CD8-positive, alpha-beta memory T cell (primary cell): Measurements from ENCODE around the gene ZDHHC4. TPM values are rescaled to one million over a fixed set of nuclear protein-coding genes. Genes with fewer than 3 reads are reported as not detected.
A peak's percentile ranks its signal among the peaks of the same experiment; 100 is the strongest.

ENCODE experiments used
- CTCF ChIA-PET: fragments of 350-600 bp; sonication (Branson Sonifier 250); formaldehyde crosslinking; loops from one replicate; lab custom pipeline; 2021; ENCODE audit warnings: antibody characterized with exemption; lab: Charles Lee
- POLR2A ChIA-PET: fragments of 350-600 bp; sonication (Branson Sonifier 250); formaldehyde crosslinking; loops from one replicate; lab custom pipeline; 2021; ENCODE audit warnings: antibody characterized with exemption; lab: Charles Lee
- DNase-seq, 5 donors: peaks; one replicate each; pipeline versions ENCODE4 v3.0.0 to v3.0.0-alpha.2; 2020 to 2022; ENCODE audit warnings: mixed read lengths in 1 of 5
- H3K27ac ChIP-seq: one replicate; pipeline ENCODE4 v1.7.0; 2013; ENCODE audit warnings: low read depth, mild to moderate bottlenecking, low read length, moderate library complexity
- H3K27me3 ChIP-seq: 2 replicates; pipeline ENCODE4 v1.7.0; 2013; ENCODE audit warnings: low read length, mild to moderate bottlenecking; ENCODE audit not compliant: insufficient read depth, poor library complexity, severe bottlenecking
- H3K36me3 ChIP-seq: 2 replicates; pipeline ENCODE4 v1.7.0; 2013; ENCODE audit warnings: mild to moderate bottlenecking, low read length, moderate library complexity; ENCODE audit not compliant: insufficient read depth
- H3K4me1 ChIP-seq: 2 replicates; pipeline ENCODE4 v1.7.0; 2013; ENCODE audit warnings: mild to moderate bottlenecking, low read length, moderate library complexity; ENCODE audit not compliant: insufficient read depth
- H3K4me3 ChIP-seq: 2 replicates; pipeline ENCODE4 v1.7.0; 2013; ENCODE audit warnings: mild to moderate bottlenecking, low read length
- H3K9me3 ChIP-seq: 2 replicates; pipeline ENCODE4 v1.7.0; 2013; ENCODE audit warnings: mild to moderate bottlenecking, low read length
- H3K27ac Mint-ChIP-seq, 8 donors: one replicate each; pipeline ENCODE4 v1.8.0; 2020 to 2021; ENCODE audit warnings: mixed read lengths in 8 of 8, mild to moderate bottlenecking in 6 of 8, inconsistent platforms in 3 of 8, moderate library complexity in 3 of 8
- H3K27me3 Mint-ChIP-seq, 2 donors: one replicate each; pipeline ENCODE4 v1.8.0; 2020 to 2021; ENCODE audit warnings: mixed read lengths in 2 of 2, mild to moderate bottlenecking in 1 of 2, moderate library complexity in 1 of 2
- H3K36me3 Mint-ChIP-seq, 3 donors: one replicate each; pipeline ENCODE4 v1.8.0; 2020 to 2021; ENCODE audit warnings: mixed read lengths in 3 of 3, inconsistent platforms in 1 of 3, mild to moderate bottlenecking in 1 of 3
- H3K4me1 Mint-ChIP-seq, 3 donors: one replicate each; pipeline ENCODE4 v1.8.0; 2020 to 2021; ENCODE audit warnings: mixed read lengths in 3 of 3, inconsistent platforms in 1 of 3, mild to moderate bottlenecking in 1 of 3
- H3K4me3 Mint-ChIP-seq, 7 donors: one replicate each; pipeline ENCODE4 v1.8.0; 2020 to 2021; ENCODE audit warnings: mixed read lengths in 7 of 7, mild to moderate bottlenecking in 6 of 7, moderate library complexity in 4 of 7, inconsistent platforms in 2 of 7
- H3K9me3 Mint-ChIP-seq, 5 donors: one replicate each; pipeline ENCODE4 v1.8.0; 2020 to 2022; ENCODE audit warnings: mixed read lengths in 5 of 5, mild to moderate bottlenecking in 3 of 5, moderate library complexity in 2 of 5, inconsistent platforms in 1 of 5
- polyA plus RNA-seq: library from polyadenylated mRNA; unstranded; fragments of 300-500 nt; fragmentation: Illumina TruSeq; gene quantifications from one replicate; pipeline ENCODE4 v1.2.3, GENCODE V29; 2021
- total RNA-seq, 2 experiments: library from RNA; stranded (reverse); gene quantifications; one replicate each; pipeline ENCODE4 v1.2.3, GENCODE V29; 2021

Gene ZDHHC4
- total and polyA plus RNA-seq, 3 experiments from 2014 or later, result 31.6 to 57.6 (median 34.9) TPM

DNA sequence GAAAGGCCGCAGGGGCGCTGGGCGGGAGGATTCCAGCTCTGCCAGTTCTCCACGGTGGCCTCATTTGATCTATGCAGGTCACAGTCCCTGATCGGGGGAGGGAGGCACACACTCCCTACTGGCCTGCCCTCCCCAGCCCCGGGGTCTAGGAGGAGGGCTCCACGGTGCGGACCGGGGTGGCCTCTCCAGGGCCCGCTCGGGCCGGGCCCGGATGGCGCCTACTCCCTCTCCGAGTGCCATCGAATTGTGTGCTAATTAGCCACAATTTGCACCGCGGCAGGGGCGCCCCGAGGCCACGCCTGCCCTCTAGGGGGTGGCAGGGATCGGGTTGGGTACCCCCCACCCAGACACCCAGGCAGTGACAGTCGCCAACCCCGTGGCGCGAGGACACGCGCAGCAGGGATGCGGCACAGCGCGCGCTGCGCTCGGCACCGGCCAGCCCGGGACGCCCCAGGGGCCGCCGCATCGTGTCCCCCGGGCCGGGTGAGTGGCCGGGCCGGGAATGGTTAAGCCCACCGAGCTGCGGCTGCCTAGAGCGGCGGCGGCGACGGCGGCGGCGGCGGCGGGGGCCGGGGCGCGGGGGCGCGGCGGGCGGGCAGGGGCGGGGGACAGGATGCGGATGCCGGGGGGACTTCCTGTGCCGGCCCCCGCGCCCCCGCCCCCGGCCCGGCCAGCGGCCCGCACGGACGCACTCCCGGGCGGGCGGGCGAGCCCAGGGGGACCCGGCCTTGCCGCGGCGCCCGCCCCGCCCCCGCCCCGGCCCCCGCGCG is 37.9 kb downstream of the ZDHHC4 start, which contains the start of gene ZNF853:
Gene ZNF853 (plus strand): TSS at position 658 of the 770 bp plus-strand sequence. CDS start 565 bp downstream, outside the sequence.
- Histone ChIP-seq H3K27ac (no peak within 1 kb of the TSS), H3K36me3 (no peaks in the 10 kb centered on the region), H3K4me3 (peak within 1 kb of the TSS; percentile 55), H3K27me3 (no peaks in the 10 kb centered on the region), H3K9me3 (no peaks in the 10 kb centered on the region), H3K4me1 (peaks cover 8% of the 10 kb centered on the region)
- H3K9me3 Mint-ChIP-seq, result no peaks in the 10 kb centered on the region
- ChIA-PET CTCF (no interaction called here), POLR2A (interaction anchor here (1.5 kb wide), 1 partner anchor 9 kb away, joined by 3 read pairs; no protein-coding TSS in a partner anchor)
- H3K4me1 Mint-ChIP-seq, result peaks cover 14 to 40% (median 20%) of the 10 kb centered on the region in 3 donors
- H3K4me3 Mint-ChIP-seq, result peak within 1 kb of the TSS; percentile 78 to 88 (median 84)
- DNase-seq, result peak in 2 of 5 donors; percentile 26 to 30
- peaks cover 0 to 4% of the 10 kb centered on the region in 2 donors for H3K27me3 Mint-ChIP-seq
- H3K36me3 Mint-ChIP-seq, result peaks cover 0 to 14% (median 3%) of the 10 kb centered on the region in 3 donors
- H3K27ac Mint-ChIP-seq, result peak within 1 kb of the TSS; percentile 42 to 96 (median 81)

DNA sequence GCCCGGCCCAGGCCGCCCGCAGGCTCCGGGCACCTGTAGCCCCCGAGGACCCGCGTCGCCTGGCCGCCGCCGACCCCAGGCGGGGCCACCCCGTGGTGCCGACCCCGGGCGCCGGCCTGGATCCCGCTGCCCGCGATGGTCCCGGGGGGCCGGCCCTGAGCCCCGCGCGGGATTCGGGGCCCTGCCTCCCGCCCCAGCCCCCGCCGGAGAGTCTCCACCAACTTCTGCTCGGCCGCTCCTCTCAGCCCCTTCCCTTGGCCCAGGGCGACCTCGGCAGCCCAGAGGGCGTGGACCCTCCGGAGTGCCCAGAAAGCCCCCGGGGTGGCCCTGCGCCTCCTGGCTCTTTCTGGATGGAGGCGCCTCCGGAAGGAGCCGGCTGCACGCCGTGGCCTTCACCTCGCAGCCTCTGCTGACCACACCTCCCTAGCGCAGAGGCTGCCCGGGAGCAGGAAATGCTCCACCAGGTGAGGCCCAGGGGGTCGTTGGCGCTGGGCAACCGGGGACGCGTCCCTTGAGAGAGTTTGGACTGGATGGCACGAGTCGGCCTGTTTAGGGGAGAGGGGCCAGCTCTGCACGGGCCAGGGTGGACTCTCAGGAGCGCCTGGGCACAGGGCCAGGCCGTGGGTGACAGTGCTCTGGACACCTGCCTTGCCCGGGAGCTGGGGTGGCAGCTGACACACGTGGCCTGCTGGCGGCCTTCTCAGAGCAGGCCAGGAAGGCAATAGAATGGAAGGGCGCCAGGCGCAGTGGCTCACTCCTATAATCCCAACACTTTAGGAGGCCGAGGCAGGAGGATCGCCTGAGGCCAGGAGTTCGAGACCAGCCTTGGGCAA is 38.7 kb downstream of the ZDHHC4 start:
- Mint-ChIP-seq H3K27me3 (peaks cover 0 to 4% of the 10 kb centered on the region in 2 donors), H3K4me1 (peaks cover 22 to 48% (median 26%) of the 10 kb centered on the region in 3 donors), H3K27ac (peak overlapping the region in 6 of 8 donors; percentile 27 to 65 (median 42)), H3K4me3 (peak overlapping the region; percentile 67 to 84 (median 72)), H3K36me3 (peaks cover 0 to 11% (median under 1%) of the 10 kb centered on the region in 3 donors), H3K9me3 (no peaks in the 10 kb centered on the region)
- H3K27ac ChIP-seq, result no peak overlapping the region
- H3K27me3 ChIP-seq, result no peaks in the 10 kb centered on the region
- ChIA-PET CTCF (no interaction called here), POLR2A (interaction anchor here (0.7 to 1.5 kb wide), 2 partner anchors 8 to 9 kb away, joined by 3 read pairs; no protein-coding TSS in a partner anchor)
- H3K4me3 ChIP-seq, result peak overlapping the region; percentile 26
- peaks cover 16% of the 10 kb centered on the region for H3K4me1 ChIP-seq
- DNase-seq, result no peak
- H3K9me3 ChIP-seq, result no peaks in the 10 kb centered on the region
- H3K36me3 ChIP-seq, result no peaks in the 10 kb centered on the region

DNA sequence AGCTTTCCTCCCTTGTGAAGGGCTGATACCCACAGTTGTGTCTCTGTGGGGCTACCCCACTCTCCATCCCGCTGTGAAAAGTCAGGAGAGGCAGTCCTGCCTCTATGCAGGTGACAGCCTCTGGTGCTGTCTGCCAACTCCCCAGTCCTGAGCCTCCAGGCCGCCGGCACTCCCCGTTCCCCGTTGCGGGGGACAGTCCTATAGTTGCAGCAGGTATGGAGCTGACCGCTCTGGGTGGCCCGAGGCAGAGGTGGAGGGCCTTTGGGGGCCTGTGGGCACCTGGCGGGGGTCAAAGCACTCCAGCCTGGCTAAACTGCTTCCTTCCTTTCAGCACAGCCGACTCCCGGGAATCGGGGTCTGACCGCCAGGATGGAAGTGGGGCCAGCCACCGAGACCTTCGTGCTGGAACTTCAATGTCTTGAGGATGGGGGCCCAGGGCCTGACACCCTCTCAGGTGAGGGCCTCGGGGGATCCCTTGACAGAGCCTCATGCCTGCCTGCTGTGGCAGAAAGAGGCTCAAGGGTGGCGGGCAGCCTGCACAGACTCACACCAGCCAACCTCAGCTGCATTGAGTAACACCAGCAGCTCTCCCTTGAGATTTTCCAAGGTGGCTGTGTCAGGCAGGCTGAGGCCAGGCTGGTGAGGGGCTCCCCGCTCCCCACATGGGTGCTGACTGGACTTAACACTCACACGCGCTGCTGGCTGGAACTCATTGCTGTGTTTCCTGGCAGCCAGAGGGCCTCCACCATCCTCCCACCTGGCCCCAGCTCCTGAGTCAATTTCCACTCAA is 39.8 kb downstream of the ZDHHC4 start:
- ChIA-PET CTCF (interaction anchor here (0.7 to 1.2 kb wide), 2 partner anchors 27 to 241 kb away, joined by 3 read pairs; partner anchors contain the start of gene INTS15), POLR2A (no interaction called here)
- no peaks in the 10 kb centered on the region for H3K36me3 ChIP-seq
- no peaks in the 10 kb centered on the region for H3K27me3 ChIP-seq
- no peak overlapping the region for H3K4me3 ChIP-seq
- H3K4me3 Mint-ChIP-seq, result peak overlapping the region; percentile 73 to 87 (median 81)
- peaks cover 32 to 58% (median 35%) of the 10 kb centered on the region in 3 donors for H3K4me1 Mint-ChIP-seq
- peaks cover 26% of the 10 kb centered on the region for H3K4me1 ChIP-seq
- H3K9me3 Mint-ChIP-seq, result no peaks in the 10 kb centered on the region
- no peak for DNase-seq
- H3K9me3 ChIP-seq, result no peaks in the 10 kb centered on the region
- H3K27ac ChIP-seq, result no peak overlapping the region
- H3K27ac Mint-ChIP-seq, result peak overlapping the region; percentile 35 to 95 (median 78)
- peaks cover 4 to 20% (median 5%) of the 10 kb centered on the region in 3 donors for H3K36me3 Mint-ChIP-seq
- peaks cover 0 to 5% of the 10 kb centered on the region in 2 donors for H3K27me3 Mint-ChIP-seq

DNA sequence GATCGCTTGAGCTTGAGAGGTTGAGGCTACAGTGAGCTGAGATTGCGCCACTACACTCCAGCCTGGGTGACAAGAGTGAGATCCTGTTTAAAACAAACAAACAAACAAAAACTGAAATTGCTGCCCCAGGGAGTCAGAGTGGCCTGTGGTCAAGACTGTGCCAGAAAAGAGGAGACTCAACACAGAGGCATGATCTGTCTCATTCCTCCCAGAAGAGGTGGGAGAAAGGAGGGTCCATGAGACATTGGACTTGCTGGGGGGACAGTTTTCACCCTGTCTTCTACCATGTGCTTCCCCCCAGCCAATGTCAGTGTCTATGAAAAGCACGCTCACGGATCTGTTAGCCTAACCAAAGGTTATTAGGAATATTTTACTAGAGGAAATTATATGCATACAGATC is 41.4 kb downstream of the ZDHHC4 start:
- Mint-ChIP-seq H3K27ac (peak overlapping the region in 5 of 8 donors; percentile 31 to 82 (median 60)), H3K36me3 (peaks cover 4 to 22% (median 5%) of the 10 kb centered on the region in 3 donors), H3K27me3 (peaks cover 0 to 3% of the 10 kb centered on the region in 2 donors), H3K4me1 (peaks cover 39 to 65% (median 41%) of the 10 kb centered on the region in 3 donors), H3K4me3 (peak overlapping the region in 3 of 7 donors; percentile 10 to 67 (median 12)), H3K9me3 (no peaks in the 10 kb centered on the region)
- ChIA-PET POLR2A (no interaction called here), CTCF (interaction anchor here (1.2 kb wide), 1 partner anchor 239 kb away, joined by 3 read pairs; no protein-coding TSS in a partner anchor)
- DNase-seq, result no peak
- peaks cover 33% of the 10 kb centered on the region for H3K4me1 ChIP-seq
- H3K9me3 ChIP-seq, result no peaks in the 10 kb centered on the region
- H3K4me3 ChIP-seq, result no peak overlapping the region
- H3K27me3 ChIP-seq, result no peaks in the 10 kb centered on the region
- no peak overlapping the region for H3K27ac ChIP-seq
- no peaks in the 10 kb centered on the region for H3K36me3 ChIP-seq

DNA sequence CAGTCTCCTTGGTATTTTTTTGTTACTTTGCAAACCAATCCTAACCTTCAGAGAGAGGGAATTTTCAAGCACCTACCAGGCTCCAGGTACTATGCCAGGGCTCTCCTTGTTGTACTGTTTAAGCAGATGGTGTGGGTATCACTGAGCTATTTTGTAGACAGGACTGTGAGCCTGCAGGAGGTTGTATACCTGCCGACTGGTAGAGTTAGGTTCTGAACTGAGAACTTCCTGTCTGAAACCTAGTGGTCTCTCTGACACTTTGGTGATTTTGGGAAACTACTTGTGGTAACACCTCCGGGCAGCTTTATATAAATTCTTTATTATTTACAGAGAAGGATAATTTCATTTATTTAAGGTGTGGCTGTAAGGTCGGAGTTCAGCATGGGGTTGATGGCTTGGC is 42.7 kb downstream of the ZDHHC4 start:
- CTCF ChIA-PET, result interaction anchor here (1.2 to 3.2 kb wide), 5 partner anchors 9 to 30 kb away, joined by 4 to 21 read pairs (median 4); partner anchors contain the start of genes INTS15 and ZNF316
- Histone ChIP-seq H3K27ac (no peak overlapping the region), H3K4me1 (peaks cover 46% of the 10 kb centered on the region), H3K36me3 (no peaks in the 10 kb centered on the region), H3K27me3 (no peaks in the 10 kb centered on the region), H3K9me3 (no peaks in the 10 kb centered on the region), H3K4me3 (no peak overlapping the region)
- Mint-ChIP-seq H3K27me3 (peaks cover 0 to 3% of the 10 kb centered on the region in 2 donors), H3K36me3 (peaks cover 4 to 25% (median 5%) of the 10 kb centered on the region in 3 donors), H3K4me1 (peaks cover 43 to 73% (median 48%) of the 10 kb centered on the region in 3 donors), H3K27ac (peak overlapping the region; percentile 63 to 94 (median 88)), H3K4me3 (peak overlapping the region; percentile 50 to 86 (median 76)), H3K9me3 (no peaks in the 10 kb centered on the region)
- POLR2A ChIA-PET, result interaction anchor here (0.6 to 2.0 kb wide), 2 partner anchors 30 to 85 kb away, joined by 3 to 8 read pairs; partner anchors contain the start of gene INTS15
- DNase-seq, result no peak

DNA sequence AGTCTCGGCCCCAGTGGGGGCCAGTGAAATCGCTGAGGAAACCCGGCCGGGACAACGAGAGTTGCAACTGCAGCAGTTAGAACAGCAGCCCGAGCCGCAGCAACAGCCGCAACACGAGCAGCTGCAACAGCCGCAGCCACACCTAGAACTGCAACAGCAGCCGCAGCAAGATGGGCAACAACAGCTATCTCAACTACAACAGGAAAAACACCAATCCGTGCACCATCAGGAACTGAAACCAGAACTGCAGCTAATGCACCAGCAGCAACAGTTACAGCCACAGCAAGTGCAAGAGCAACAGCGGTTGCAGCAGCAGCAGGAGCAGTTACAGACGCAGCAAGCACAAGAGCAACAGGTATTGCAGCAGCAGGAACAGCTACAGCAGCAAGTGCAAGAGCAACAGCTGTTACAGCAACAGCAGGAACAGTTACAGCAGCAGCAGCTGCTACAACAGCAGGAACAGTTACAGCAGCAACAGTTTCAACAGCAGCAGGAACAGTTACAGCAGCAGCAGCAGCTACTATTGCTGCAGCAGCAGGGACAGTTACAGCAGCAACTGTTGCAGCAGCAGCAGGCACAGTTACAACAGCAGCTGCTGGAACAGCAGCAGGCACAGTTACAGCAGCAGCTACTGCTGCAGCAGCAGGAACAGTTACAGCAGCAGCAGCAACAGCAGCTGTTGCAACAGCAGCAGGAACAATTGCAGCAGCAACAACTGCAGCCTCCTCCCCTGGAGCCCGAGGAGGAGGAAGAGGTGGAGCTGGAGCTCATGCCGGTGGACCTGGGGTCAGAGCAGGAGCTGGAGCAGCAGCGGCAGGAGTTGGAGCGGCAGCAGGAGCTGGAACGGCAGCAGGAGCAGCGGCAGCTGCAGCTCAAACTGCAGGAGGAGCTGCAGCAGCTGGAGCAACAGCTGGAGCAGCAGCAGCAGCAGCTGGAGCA is 44.2 kb downstream of the ZDHHC4 start:
- Mint-ChIP-seq H3K36me3 (peaks cover 4 to 25% (median 5%) of the 10 kb centered on the region in 3 donors), H3K27me3 (peaks cover 0 to 3% of the 10 kb centered on the region in 2 donors), H3K4me3 (peak overlapping the region; percentile 73 to 86 (median 79)), H3K4me1 (peaks cover 47 to 75% (median 49%) of the 10 kb centered on the region in 3 donors), H3K27ac (peak overlapping the region; percentile 54 to 93 (median 82)), H3K9me3 (no peaks in the 10 kb centered on the region)
- Histone ChIP-seq H3K27ac (no peak overlapping the region), H3K36me3 (no peaks in the 10 kb centered on the region), H3K27me3 (no peaks in the 10 kb centered on the region), H3K9me3 (no peaks in the 10 kb centered on the region), H3K4me1 (peaks cover 52% of the 10 kb centered on the region), H3K4me3 (peak overlapping the region; percentile 46)
- DNase-seq, result no peak
- ChIA-PET CTCF (interaction anchor here (1.1 to 3.2 kb wide), 9 partner anchors 9 to 39 kb away, joined by 3 to 21 read pairs (median 4); partner anchors contain the start of genes INTS15 and ZNF316), POLR2A (interaction anchor here (0.6 to 2.0 kb wide), 3 partner anchors 16 to 162 kb away, joined by 3 to 8 read pairs (median 3); partner anchors contain the start of genes INTS15 and ZNF316)
